ENCODE results near the gene TREML1. TPM values are rescaled to one million over a fixed set of nuclear protein-coding genes. Genes with fewer than 3 reads are reported as not detected.

TREML1 gene
- total RNA-seq, 3 donors from 2014 or later (not counting 1 experiment from before 2014, with no cell fraction given): 1.4 to 8.6 (median 3.4) TPM

DNA sequence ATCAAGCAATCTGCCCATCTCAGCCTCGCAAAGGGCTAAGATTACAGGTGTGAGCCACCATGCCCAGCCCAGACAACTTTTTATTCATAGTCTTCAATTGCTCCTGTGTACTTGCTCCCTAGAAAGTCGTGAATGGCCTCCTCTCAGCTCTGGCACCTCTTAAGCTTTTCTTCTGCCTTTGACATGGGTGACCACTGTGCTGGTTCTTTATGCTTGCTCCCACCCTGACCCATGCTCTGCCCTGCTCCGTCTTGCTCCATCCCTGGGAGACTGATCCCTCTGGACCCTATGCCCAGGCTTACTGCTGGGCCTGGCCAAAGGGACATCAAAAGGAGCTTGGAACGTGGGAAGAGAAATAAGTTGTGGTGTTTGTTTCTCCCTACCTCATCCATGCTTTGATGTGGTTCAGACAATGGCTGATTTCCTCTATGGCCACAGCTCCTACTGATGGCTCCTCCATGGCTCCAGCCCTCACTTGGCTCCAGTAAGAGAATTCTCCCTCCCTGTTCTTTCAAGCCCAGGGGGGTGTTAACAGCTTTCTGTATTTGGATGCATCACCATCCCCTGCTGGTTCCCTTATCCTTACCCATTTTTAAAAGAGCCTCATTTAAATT lies 16.5 kb upstream of the TREML1 start:
- no peak for DNase-seq
- Histone ChIP-seq H3K4me3 (ENCODE audit: low read length) (no peak overlapping the region), H3K27me3 (ENCODE audit: control insufficient read depth, insufficient read depth, low read length) (no peaks in the 10 kb centered on the region), H3K36me3 (ENCODE audit: control insufficient read depth, insufficient read depth, low read length) (no peaks in the 10 kb centered on the region), H3K27ac (ENCODE audit: low read length) (no peak overlapping the region), H3K4me1 (ENCODE audit: control insufficient read depth, insufficient read depth, low read length) (no peaks in the 10 kb centered on the region), H3K9me3 (ENCODE audit: control insufficient read depth, insufficient read depth, low read length) (no peaks in the 10 kb centered on the region)
- ATAC-seq: no peak
- no peak overlapping the region for H3K4me3 Mint-ChIP-seq
- TF ChIP-seq, protein P1, sequence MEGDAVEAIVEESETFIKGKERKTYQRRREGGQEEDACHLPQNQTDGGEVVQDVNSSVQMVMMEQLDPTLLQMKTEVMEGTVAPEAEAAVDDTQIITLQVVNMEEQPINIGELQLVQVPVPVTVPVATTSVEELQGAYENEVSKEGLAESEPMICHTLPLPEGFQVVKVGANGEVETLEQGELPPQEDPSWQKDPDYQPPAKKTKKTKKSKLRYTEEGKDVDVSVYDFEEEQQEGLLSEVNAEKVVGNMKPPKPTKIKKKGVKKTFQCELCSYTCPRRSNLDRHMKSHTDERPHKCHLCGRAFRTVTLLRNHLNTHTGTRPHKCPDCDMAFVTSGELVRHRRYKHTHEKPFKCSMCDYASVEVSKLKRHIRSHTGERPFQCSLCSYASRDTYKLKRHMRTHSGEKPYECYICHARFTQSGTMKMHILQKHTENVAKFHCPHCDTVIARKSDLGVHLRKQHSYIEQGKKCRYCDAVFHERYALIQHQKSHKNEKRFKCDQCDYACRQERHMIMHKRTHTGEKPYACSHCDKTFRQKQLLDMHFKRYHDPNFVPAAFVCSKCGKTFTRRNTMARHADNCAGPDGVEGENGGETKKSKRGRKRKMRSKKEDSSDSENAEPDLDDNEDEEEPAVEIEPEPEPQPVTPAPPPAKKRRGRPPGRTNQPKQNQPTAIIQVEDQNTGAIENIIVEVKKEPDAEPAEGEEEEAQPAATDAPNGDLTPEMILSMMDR (IDR thresholded peaks at IDR 0.05): no peak
- intact Hi-C loops (cut with micrococcal nuclease): no loop called here
- 82% methylated on average over 3 of the region's 4 CpGs for WGBS (ENCODE audit: insufficient coverage)
- H3K4me1 Mint-ChIP-seq: peaks cover 5 to 10% of the 10 kb centered on the region in 2 donors
- no peaks in the 10 kb centered on the region for H3K9me3 Mint-ChIP-seq
- no peak overlapping the region for H3K27ac Mint-ChIP-seq
- no peaks in the 10 kb centered on the region for H3K36me3 Mint-ChIP-seq
- peaks cover 25 to 36% of the 10 kb centered on the region in 2 donors for H3K27me3 Mint-ChIP-seq (ENCODE audit: low read depth in 2 of 2)

DNA sequence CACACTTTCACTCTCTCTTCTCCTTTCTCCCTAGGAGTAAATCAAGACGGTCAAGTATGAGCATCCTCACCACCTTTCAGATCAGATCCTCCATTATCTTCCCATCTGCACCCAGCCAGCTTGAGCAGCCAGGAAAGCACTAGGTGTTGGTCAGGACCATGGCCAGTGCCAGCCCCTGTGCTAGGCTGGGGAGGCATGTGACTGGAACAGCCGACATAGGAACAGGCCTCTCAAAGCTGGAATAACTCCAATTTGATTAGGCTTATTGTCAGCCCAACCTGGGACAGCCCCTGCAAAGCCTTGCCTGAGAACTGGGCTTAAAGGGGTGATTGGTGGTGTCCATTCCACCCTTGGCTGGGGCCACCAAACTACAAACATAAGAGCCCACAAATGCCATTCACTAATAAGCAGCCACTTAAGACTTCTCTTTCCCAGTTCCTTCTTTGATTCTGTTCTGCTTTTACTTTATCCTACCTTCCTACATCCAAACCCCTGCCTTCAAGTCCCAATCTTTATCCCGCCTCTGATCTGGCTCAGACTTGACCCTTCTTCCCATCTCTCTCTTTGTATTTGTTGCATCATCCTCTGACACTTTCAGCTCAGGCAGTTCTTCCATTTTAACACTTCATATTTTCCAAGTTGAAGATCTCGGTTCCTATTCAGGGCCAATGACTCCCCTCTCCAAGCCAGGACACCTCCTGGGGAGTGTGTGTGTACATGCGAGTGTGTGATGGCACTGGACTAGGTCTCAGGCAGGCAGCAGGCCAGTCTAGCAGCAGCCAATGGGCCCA lies 13.2 kb upstream of the TREML1 start:
- H3K27me3 ChIP-seq (ENCODE audit: control insufficient read depth, insufficient read depth, low read length): no peaks in the 10 kb centered on the region
- H3K36me3 ChIP-seq (ENCODE audit: control insufficient read depth, insufficient read depth, low read length): no peaks in the 10 kb centered on the region
- DNase-seq (no peak), ATAC-seq (no peak)
- Mint-ChIP-seq H3K27me3 (ENCODE audit: low read depth in 2 of 2) (peaks cover 22 to 35% of the 10 kb centered on the region in 2 donors), H3K27ac (no peak overlapping the region), H3K4me1 (peaks cover 5 to 10% of the 10 kb centered on the region in 2 donors), H3K9me3 (no peaks in the 10 kb centered on the region), H3K4me3 (no peak overlapping the region), H3K36me3 (no peaks in the 10 kb centered on the region)
- 83% methylated on average over 4 of the region's 5 CpGs for WGBS (ENCODE audit: insufficient coverage)
- TF ChIP-seq, protein P1 (IDR thresholded peaks at IDR 0.05): no peak
- no peaks in the 10 kb centered on the region for H3K4me1 ChIP-seq (ENCODE audit: control insufficient read depth, insufficient read depth, low read length)
- intact Hi-C loops (cut with micrococcal nuclease): no loop called here
- H3K9me3 ChIP-seq (ENCODE audit: control insufficient read depth, insufficient read depth, low read length): no peaks in the 10 kb centered on the region
- no peak overlapping the region for H3K27ac ChIP-seq (ENCODE audit: low read length)
- H3K4me3 ChIP-seq (ENCODE audit: low read length): no peak overlapping the region

DNA sequence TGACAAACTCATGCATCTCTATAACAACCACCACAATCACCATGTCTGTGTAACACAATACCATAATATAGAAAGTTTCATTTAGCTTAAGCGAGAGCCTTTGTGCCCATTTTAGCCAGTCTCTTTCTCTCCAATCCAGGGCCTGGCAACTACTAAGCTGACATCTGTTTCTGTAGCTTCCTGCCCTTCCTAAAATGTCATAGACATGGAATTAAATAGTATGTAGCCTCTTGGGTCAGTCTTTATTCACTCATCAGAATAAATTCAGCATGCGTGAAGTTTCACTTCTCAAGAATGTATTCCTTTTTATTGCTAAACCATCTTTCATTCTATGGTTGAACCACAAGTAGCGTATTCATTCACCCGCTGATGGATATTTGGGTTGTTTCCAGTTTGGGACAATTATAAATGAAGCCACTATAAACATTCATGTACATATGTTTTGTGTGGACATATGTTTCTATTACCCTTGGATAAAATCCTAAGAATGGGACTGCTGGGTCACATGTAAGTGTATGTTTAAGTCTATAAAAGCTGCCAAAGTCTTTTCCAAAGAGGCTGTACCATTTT lies 10.5 kb upstream of the TREML1 start:
- H3K36me3 Mint-ChIP-seq: no peaks in the 10 kb centered on the region
- no peaks in the 10 kb centered on the region for H3K9me3 Mint-ChIP-seq
- intact Hi-C loops (cut with micrococcal nuclease): no loop called here
- H3K4me1 Mint-ChIP-seq: no peaks in the 10 kb centered on the region
- Histone ChIP-seq H3K27me3 (ENCODE audit: control insufficient read depth, insufficient read depth, low read length) (no peaks in the 10 kb centered on the region), H3K4me1 (ENCODE audit: control insufficient read depth, insufficient read depth, low read length) (peaks cover 5% of the 10 kb centered on the region), H3K9me3 (ENCODE audit: control insufficient read depth, insufficient read depth, low read length) (no peaks in the 10 kb centered on the region), H3K4me3 (ENCODE audit: low read length) (no peak overlapping the region), H3K27ac (ENCODE audit: low read length) (no peak overlapping the region), H3K36me3 (ENCODE audit: control insufficient read depth, insufficient read depth, low read length) (no peaks in the 10 kb centered on the region)
- H3K27me3 Mint-ChIP-seq (ENCODE audit: low read depth in 2 of 2): peaks cover 19 to 22% of the 10 kb centered on the region in 2 donors
- no peak for ATAC-seq
- H3K4me3 Mint-ChIP-seq: no peak overlapping the region
- no peak overlapping the region for H3K27ac Mint-ChIP-seq
- WGBS (ENCODE audit: insufficient coverage): 93% methylated on average over 1 of the region's 4 CpGs
- TF ChIP-seq, protein P1 (IDR thresholded peaks at IDR 0.05): no peak
- DNase-seq: no peak

Data from natural killer cell (primary cell).